Lower lobe of right lung (tissue), 2 donors: Measurements from ENCODE around the gene EXD2. TPM values are rescaled to one million over a fixed set of nuclear protein-coding genes. Genes with fewer than 3 reads are reported as not detected.

ENCODE experiments used
- ATAC-seq, 2 donors: fragments of 200-7000 bp; cut with Tn5 transposase; one replicate each; pipeline ENCODE4 v1.9.1; 2020 to 2022; ENCODE audit warnings: mild to moderate bottlenecking in 2 of 2, moderate library complexity in 2 of 2
- DNase-seq: peaks from one replicate; pipeline ENCODE4 v3.0.0-alpha.2; 2020
- H3K27ac ChIP-seq: fragments of 200-600 bp; one replicate; pipeline ENCODE4 v1.8.0; 2022
- H3K27me3 ChIP-seq: fragments of 200-600 bp; one replicate; pipeline ENCODE4 v1.8.0; 2022; ENCODE audit warnings: low read depth
- H3K36me3 ChIP-seq: fragments of 200-600 bp; one replicate; pipeline ENCODE4 v1.8.0; 2022; ENCODE audit warnings: mild to moderate bottlenecking
- H3K4me1 ChIP-seq: fragments of 200-600 bp; one replicate; pipeline ENCODE4 v1.8.0; 2022
- H3K4me3 ChIP-seq: fragments of 200-600 bp; one replicate; pipeline ENCODE4 v1.8.0; 2022; ENCODE audit warnings: mild to moderate bottlenecking
- H3K9me3 ChIP-seq: fragments of 200-600 bp; one replicate; pipeline ENCODE4 v1.8.0; 2022
- CTCF ChIP-seq: fragments of 200-600 bp; IDR thresholded peaks from one replicate; pipeline ENCODE4 v1.8.0; 2022; ENCODE audit warnings: antibody characterized with exemption, mild to moderate bottlenecking
- intact Hi-C: fragments of 100-400 bp; cut with DNase I; formaldehyde crosslinking; loops from one replicate; pipeline ENCODE4 v1.11.0; 2022
- total RNA-seq: library from RNA; stranded (reverse); fragmentation: NEBNext Ultra II Directional; extraction: Animal tissue kit (Norgen Biotek cat#: 25700); gene quantifications from one replicate; pipeline ENCODE4 v1.2.1, GENCODE V29; 2021
- donor health status: DM: no; HTN: yes; CAD: no; lungs with severe emphysema.

Gene EXD2
- total RNA-seq, 1 donor from 2014 or later = 23.7 TPM

DNA sequence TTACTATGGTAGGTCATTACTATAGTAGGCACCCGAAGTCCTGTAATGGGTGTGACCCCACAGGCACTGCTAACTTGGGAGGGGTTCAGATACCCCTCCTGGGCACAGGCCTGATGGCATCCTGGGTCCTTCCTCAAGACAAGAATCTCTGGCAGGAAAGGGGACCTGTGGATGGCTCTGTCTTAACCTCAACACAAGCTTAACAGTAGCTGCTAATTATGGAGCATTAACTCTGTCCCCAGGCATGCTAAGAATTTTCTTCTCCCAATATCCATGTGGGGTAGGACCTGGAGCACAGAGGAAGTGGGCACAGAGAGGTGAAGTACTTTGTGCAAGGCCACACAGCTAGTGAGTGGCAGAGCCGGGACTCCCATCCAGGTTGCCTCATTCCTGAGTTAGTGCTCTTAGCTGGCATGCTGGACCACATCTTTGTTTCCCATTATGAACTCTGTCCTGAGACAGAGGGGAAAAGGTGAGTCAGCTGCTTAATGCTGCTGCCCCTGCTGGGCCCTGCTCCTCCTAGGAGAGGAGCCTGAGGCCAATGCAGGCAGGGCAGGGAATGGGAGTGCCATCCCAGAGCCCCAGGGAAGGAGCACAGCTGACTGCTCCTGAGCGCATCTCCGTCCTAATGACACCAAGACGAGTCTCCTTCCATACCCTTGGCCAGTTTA is 100.7 kb downstream of the EXD2 start:
- H3K27ac ChIP-seq = no peak overlapping the region
- intact Hi-C loops = no loop called here
- ATAC-seq (no peak), DNase-seq (no peak)
- no peak overlapping the region for H3K4me3 ChIP-seq
- TF ChIP-seq CTCF = no peak
- H3K36me3 ChIP-seq = no peaks in the 10 kb centered on the region
- H3K4me1 ChIP-seq = no peaks in the 10 kb centered on the region
- H3K27me3 ChIP-seq = no peaks in the 10 kb centered on the region
- H3K9me3 ChIP-seq = no peaks in the 10 kb centered on the region

Other genes with a start within 250 kb of the EXD2 start
- 124 TPM for gene ACTN1, start 212.2 kb upstream of the EXD2 start, total RNA-seq
- 54.5 TPM for gene DCAF5, start 38.4 kb upstream of the EXD2 start, total RNA-seq
- gene GALNT16, start 68.7 kb downstream of the EXD2 start, total RNA-seq = 3.5 TPM
- 128 TPM for gene ERH, start 206.8 kb downstream of the EXD2 start, total RNA-seq
- gene SLC39A9, start 207.2 kb downstream of the EXD2 start, total RNA-seq = 49.6 TPM